ENCODE measurements around the gene RSPH10B. TPM values are rescaled to one million over a fixed set of nuclear protein-coding genes. Genes with fewer than 3 reads are reported as not detected.
A peak's percentile ranks its signal among the peaks of the same experiment; 100 is the strongest.

Gene RSPH10B
- 0.11 TPM in 1 of 2 replicates, not detected in the other for total RNA-seq (2014; rRNA removed; shearing (Covaris generic))

DNA sequence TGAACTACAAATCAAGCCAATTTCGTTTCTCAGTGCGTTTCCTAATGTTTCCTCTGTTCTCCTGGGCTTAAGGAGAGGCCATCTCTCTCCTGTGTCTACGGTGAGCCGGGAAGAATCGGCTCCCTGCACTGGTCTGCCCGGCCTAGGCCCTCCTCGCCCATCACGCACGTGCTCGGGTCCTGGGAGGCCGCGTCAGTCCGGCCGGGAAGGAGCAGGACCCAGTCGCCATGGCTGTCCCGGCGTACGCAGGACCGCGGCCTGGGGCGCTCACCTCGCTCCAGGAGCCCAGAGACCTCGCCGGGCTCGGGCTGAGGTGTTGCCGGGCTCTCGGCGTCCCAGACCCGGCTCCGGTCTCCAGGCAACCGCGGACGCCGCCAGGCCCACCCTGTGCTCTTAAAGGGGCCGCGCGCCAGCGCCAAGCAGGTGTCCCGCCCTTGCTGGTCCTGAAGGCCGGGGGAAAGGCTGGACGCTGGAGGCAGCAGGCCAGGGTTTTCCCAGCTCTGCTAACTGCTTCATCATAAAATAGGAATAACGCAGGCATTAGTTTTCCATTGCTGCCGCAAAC, at the start of gene RSPH10B:
Gene RSPH10B, minus strand, starts transcription at position 343 of the 565 bp plus-strand sequence. CDS start 3,573 bp downstream, outside the sequence.

GRCh38 chr7:6008668-6009611, 38.5 kb upstream of the RSPH10B start, which contains the start of the genes AIMP2 and PMS2:
TSS of gene AIMP2 (plus strand) at chr7:6009272. CDS start at chr7:6009364, 92 bp downstream.
TSS of gene PMS2 (minus strand) at chr7:6009049. CDS start at chr7:6009019, 30 bp downstream.

GRCh38 chr7:5898480-5899224, 71.8 kb downstream of the RSPH10B start, which contains the start of gene CCZ1:
TSS of gene CCZ1 (plus strand) at chr7:5898733. CDS start at chr7:5898800, 67 bp downstream.

Small RNAs within 50 kb of the gene (small RNA-seq; reads per million reads assigned to genes)
- gene RF00019 (not detected), gene SNORA80D (2.5 reads per million, percentile 77 among the genes with 10 or more reads in this experiment)

Other genes with a start within 250 kb of the RSPH10B start
- gene RNF216, start 189.0 kb downstream of the RSPH10B start, total RNA-seq (2014; rRNA removed; shearing (Covaris generic)): 26.2 and 27.3 TPM in 2 replicates
- not detected in 2 replicates for gene OCM, start 89.9 kb downstream of the RSPH10B start, total RNA-seq (2014; rRNA removed; shearing (Covaris generic))
- gene CCZ1, start 72.0 kb downstream of the RSPH10B start, total RNA-seq (2014; rRNA removed; shearing (Covaris generic)): 64.5 and 79.2 TPM in 2 replicates
- 19.9 and 20.4 TPM in 2 replicates for gene PMS2, start 38.4 kb upstream of the RSPH10B start, total RNA-seq (2014; rRNA removed; shearing (Covaris generic))
- gene AIMP2, start 38.6 kb upstream of the RSPH10B start, total RNA-seq (2014; rRNA removed; shearing (Covaris generic)): 65.5 and 67.9 TPM in 2 replicates
- 0.19 TPM in 1 of 2 replicates, not detected in the other for gene ANKRD61, start 60.7 kb upstream of the RSPH10B start, total RNA-seq (2014; rRNA removed; shearing (Covaris generic))
- gene EIF2AK1, start 88.5 kb upstream of the RSPH10B start, total RNA-seq (2014; rRNA removed; shearing (Covaris generic)): 112 and 141 TPM in 2 replicates
- 6.4 and 6.6 TPM in 2 replicates for gene USP42, start 134.3 kb upstream of the RSPH10B start, total RNA-seq (2014; rRNA removed; shearing (Covaris generic))